Pons (tissue), 1 donor: ENCODE data around the gene MED27.
"Not testable (repeated sequence)": the region's sequence is repeated elsewhere in the genome, so short reads cannot be mapped to it uniquely, and the experiment has no call there.

Source experiments
- DNase-seq: peaks from one replicate; pipeline ENCODE4 v3.0.0-alpha.2; 2016; ENCODE audit warnings: low spot score

MED27 gene

DNA sequence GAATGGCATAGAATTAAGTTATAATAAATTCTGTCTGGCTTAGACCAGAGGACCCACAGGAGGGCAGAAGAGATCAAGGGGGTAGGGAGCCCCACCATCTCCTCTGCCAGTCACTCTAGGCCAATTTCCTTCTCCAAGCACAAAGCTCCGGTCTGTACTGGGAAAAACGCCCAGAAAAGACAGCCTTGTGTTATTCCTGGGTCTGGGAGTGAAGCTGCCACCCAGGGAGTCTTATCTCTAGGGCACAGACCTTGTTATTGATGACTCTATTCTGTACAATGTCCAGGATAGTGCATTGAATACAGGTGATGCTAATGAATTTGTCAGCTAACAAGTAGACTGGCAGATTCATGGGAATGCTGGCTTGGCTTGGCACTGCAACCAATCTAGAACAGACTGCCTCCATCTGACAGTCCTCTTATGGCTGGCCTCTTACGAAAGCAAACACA is 60.7 kb downstream of the MED27 start:
- DNase-seq: peak; percentile 93

- DNase-seq: no peak
These were observed 63.2 kb downstream of the MED27 start for GRCh38 chr9:132016456-132016855.

GRCh38 chr9:132015866-132016265 is 63.8 kb downstream of the MED27 start:
- DNase-seq: no peak

DNA sequence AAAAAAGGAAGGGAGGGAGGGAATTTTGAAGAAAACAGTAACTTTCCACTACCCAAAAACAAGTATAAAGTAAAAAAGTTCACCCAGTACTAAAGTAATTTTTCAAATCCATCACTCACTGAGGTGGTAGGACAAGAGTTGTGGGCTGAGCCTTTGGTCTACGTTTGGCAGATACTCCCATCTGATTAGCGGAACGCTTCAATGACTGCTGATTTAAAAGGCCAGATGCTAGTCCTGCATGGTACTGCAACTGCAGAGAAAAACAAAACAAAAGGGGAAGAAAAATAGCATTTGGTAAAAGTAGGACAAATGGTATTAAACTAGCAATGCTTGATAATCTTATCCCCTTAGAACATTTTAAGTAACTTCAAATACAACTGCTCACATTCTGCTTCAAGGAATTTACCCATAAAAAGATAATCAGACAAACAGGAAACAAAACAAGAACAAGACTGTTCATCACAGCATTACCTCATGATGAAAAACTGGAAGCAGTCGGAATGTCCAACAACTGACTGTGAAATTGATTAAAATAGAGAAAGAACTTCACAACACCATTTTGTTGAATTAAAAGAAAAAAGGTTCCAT is 65.4 kb downstream of the MED27 start:
- peak; percentile 64 for DNase-seq

DNA sequence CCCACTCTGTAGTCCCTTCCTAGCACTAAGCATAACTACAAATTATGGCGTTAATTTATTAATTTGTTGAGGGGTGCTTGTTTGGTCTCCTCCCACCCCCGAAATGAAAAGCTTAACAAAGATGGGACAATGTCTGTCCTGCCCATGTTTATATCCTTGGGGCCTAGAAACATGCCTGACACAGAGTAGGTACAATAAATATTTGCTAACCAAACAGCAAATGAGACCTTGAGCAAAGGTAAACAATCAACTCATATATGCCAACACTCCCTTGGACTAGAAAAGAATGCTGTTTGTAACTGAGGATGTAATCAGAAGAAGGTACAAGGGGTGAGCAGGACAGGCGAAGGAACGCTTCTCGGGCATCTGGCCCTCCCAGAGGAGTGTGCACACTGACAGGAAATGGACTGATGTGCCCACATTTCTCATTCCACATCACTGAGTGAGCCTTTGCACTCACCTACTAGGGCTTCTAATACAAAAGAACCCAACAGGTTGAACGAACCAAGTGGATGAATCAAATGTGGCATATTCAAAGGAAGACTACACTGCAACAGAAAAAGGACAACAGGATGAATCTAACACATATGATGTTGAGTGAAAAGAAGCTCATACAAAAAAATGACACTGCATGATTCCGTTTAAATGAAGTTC is 66.8 kb downstream of the MED27 start:
- DNase-seq: no peak

- DNase-seq: no peak
These were observed 67.8 kb downstream of the MED27 start for GRCh38 chr9:132011896-132012295.

- no peak for DNase-seq
These were observed 68.4 kb downstream of the MED27 start for GRCh38 chr9:132011309-132011708.

DNA sequence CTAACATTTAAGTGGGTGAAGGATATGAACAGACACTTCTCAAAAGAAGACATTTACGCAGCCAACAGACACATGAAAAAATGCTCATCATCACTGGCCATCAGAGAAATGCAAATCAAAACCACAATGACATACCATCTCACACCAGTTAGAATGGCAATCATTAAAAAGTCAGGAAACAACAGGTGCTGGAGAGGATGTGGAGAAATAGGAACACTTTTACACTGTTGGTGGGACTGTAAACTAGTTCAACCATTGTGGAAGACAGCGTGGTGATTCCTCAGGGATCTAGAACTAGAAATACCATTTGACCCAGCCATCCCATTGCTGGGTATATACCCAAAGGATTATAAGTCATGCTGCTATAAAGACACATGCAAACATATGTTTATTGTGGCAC is 69.5 kb downstream of the MED27 start:
- not testable (repeated sequence) for DNase-seq

DNA sequence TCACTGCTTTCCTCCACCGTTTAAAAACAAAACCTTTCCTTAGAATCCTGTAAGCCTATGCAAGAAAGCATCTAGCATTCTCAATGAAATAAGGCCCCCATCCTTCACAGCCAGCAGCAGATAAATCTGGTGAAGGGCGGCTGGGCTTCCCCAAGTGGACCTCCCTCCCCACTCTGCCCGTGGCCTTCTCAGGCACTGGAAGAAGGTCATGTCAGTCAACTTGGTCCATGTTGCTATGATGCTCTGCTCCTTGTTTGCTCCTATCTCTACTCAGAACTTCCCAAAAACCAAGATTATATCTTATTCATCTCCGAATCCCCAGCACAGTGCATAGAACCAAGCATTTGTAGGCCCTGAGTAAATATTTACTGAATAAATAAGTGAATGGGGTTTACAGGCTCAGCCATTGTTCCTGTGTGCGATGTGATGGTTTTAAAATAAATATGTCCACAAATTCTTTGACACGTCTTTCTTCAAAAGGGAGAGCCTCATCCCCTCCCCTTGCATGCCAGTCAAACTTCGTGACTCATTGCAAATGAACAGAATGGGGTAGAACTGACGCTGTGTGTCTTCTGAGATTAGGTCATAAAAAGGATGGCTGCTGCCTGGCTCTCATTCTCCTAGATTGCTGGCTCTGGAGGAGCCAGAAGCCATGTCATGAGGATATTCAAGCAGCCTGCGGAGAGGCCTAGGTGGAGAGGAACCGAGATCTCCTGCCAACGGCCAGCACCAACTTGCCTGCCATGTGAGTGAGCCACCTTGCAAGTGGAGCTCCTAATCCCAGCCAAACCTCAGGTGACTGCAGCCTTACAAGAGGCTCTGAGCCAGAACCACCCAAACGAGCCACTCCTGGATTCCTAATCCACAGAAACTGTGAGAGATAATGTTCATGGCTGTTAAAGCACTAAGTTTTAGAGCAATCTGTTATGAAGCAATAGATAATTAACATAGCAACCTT is 70.5 kb downstream of the MED27 start:
- DNase-seq: no peak

GRCh38 chr9:132008184-132008803 is 71.4 kb downstream of the MED27 start:
- no peak for DNase-seq

DNA sequence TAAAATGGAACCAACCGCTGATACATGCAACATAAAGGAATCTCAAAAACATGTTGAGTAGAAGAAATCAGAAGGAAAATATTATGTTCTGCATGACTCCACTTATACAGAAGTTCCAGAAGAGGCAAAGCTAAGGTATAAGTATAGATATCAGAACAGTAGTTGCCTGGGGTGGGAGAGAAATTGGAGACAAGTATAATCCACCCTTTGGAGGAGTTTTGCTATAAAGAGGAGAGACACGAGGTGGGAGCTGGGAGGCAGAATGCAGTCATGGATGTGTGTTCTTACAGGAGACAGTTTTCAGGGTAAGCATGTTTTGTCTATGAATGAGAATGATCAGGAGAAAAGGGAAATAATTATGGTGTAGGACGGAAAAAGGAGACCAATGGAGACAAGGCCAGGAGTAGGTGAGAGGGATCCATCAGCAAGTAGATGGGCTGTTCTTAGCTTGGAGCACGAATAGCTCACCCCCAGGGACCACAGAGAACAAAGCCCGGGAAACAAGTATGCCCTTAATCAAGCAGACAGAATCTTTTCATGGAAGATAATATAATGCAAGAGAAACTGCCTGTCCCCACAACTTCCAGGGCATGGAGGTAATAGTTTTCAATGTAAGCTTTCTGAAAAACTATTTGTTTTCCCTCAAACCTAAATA is 72.2 kb downstream of the MED27 start:
- no peak for DNase-seq

DNA sequence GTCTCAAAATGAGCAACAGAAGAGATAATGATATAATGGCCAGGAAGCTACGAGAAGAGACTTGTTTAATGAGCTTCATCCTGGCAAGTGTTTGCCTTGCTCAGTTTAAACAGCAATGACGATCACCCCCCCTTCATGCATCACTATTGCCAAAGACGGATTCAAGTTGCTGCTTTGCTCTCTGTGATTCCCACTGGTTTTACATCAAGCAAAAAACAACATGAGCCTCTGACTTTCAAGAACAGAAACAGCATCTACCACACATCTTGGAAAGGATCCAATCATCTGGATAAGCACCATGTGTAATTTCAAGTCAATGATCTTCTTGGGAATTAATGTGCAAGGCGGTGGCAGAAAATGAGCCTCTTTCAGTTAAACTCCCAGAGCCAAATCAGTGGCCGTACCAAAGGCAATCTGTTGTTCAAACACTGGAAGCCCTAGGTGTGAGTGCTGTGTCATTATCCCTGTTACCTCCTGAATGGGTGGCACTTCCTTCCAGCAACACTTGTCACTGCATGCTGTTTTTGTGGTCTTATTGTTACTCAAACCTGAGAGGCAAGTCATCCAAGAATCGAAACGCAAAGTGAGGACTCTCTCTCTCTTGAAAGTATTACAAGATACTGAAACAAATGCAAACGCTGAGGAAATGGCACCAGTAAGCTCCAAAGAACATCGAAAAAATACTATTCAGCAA is 72.8 kb downstream of the MED27 start:
- DNase-seq: peak; percentile 41

DNA sequence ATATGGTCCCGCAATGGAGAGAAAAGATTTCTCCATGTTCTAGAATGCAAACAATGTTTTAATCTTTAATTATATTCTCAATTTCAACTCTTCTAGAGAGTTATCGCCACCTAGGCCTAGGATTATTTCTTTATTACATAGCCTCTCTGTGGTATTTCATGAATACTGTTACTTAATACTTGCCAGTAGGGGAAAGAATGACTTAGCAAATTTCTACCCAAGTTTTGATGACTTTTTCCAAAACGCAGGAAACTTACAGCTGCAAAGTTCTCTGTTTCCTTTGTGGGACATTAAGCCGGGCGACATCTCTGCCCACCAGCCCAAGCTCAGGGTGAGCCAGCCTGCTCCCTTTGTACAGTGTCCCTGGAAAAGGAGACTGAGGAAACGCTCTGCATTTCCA is 73.8 kb downstream of the MED27 start:
- DNase-seq: no peak

DNA sequence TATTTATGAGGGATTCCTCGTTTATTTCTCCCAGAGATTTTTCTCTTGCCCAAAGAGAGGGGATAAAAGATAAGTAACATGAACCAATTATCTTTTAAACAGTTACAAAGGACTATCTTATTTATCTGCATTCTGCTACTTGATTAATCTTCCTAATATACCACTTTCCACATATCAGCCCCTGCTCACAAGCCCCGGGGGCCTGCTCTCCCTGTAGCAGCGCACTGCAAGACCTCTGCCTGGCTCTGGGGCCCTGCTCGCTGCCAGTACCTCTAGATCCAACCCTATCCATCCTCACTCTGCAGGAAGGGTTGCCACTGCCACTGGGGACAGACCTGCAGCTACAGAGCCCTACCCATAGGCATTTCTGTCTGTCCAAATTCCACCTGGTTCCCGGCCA is 75.3 kb downstream of the MED27 start:
- DNase-seq: no peak

DNA sequence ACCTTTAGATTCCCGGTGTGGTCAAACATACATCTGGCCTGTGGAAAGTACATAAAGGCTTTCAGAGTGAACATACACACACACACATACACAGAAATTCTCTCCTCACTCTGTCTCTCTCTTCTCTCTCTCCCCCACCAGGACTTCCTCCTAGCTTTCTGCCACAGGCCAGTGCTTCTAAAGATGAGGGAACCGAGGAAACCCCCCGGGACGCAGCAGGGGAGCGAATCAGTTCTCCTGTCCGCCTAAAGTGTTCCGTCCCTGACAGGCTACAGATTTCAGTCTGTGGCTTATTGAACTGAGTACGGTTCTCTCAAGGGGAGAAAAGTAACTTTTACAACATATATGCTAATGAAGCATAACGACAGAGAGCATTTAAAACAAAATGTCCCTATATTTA is 75.8 kb downstream of the MED27 start:
- DNase-seq: no peak

GRCh38 chr9:132003319-132003704 is 76.4 kb downstream of the MED27 start:
- DNase-seq: no peak

DNA sequence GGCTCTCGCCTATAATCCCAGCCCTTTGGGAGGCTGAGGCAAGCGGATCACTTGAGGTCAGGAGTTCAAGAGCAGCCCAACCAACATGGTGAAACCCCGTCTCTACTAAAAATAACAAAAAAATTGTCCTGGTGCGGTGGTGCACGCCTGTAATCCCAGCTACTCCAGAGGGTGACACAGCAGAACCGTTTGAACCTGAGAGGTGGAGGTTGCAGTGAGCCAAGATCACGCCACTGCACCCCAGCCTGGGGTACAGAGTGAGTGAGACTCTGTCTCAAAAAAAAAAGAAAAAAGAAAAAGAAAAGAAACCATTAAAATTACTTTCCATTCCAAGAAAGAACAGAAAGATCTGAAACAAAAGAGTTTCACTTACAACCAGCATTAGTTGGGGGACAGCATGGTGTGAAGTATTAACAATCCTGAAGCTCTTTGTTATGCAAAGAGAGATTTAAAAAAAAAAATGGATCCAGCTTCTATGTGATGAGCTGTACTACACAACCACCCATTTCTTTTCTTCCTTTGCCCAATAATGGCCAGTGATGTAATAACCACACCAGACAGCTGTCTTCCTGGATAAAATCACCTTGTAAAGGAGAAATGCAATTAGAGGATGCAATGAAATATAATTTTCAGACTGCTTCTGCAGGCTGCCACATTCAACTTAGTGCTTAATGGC is 76.9 kb downstream of the MED27 start:
- DNase-seq: no peak

DNA sequence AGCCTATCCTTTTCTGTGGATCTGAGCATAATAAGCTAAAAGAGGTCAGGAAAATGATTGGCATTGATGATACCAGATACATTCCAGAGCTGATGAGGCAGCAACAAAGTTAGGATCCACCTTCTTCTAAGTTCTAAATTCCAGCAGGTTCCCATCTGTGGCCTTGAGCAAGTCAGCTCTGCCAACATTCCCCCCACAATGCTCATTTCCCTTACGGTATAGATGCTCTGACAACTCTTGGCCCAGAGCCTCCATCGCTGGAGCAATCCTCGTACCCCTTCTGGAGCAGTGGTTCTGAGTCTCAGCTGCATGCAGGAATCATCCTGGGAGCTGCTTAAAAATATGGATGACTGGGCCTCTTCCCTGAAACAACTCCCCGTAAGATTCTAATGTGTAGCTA is 78.1 kb downstream of the MED27 start:
- no peak for DNase-seq

GRCh38 chr9:132000659-132001058 is 79.0 kb downstream of the MED27 start:
- DNase-seq: no peak

DNA sequence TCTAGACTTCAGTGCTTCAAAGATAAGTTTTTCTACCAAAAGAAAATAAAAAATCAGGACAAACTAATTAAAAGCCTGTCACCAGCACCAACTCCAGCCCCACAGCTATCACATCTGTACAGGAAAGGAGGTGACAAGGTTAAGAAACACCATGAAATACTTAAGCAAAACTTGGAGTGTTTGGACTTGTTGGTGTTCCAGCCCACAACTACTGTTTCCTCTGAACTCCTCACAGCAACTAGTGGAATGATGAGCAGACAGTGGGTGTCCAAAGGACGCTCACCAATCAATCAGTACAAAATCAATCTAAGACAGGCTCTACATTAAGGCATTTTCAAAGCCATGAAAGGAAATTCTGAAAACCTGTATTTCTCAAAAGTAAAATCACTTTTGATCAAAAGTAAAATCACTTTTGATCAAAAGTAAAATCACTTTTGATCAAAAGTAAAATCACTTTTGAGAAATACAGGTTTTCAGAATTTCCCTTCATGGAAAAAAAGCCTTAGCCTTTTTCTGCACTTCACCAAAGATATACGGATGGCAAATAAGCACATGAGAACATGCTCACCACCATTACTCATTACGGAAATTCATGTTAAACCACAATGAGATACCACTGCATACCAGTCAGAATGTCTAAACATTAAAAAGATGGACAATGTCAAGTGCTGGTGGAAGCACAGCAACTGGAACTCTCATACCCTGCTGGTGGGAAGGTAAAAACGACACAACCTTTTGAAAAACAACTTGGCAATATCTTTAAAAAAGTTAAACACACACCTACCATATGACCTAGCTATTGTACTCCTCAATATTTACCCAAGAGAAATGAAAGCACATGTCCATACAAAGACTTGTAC is 79.7 kb downstream of the MED27 start:
- DNase-seq: no peak
